GM19025 (cell line): ENCODE measurements around the gene EFL1.

Source experiments
- ATAC-seq: cut with Tn5 transposase; IDR thresholded peaks from one replicate; pipeline ENCODE4 v1.9.1; 2021; ENCODE audit warnings: mild to moderate bottlenecking, low read depth, moderate library complexity; ENCODE audit not compliant: unreplicated experiment

EFL1 gene

GRCh38 chr15:82168757-82169156, 93.8 kb downstream of the EFL1 start:
- no peak for ATAC-seq

DNA sequence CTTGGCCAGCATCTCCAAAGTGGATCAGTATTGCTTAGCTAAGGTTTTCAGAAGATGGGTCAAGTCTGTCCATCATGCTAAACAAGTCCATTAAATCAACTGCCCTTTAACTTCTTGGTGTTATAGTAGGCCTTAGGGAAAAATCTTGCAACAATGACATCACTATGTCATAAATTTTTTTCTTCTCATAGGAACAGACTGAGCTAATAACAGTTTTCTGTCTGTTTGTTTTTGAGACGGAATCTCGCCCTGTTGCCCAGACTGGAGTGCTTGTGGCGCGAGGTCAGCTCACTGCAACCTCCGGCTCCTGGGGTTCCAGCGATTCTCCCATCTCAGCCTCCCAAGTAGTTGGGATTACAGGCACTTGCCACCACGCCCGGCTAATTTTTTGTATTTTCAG, 94.2 kb downstream of the EFL1 start:
- no peak for ATAC-seq

DNA sequence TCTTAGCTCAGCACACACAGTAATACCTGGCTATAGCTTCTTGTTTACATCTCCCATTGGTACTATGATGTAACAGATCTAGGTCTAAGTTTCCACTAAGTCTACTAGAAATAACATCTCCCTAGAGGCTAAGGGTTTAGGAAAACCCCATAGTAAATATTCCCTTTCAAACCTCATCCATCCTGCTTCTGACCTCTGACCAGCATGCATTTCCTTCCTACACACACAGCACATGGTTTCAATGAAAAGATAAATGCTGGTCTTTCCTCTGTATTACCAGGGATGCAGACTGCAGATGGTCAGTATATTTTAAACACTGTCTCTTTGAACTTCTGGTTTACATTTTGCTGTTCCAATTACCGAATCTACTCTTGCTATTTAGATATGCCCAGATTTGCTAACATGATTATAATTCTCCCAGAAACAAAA, 96.6 kb downstream of the EFL1 start:
- ATAC-seq, result no peak

DNA sequence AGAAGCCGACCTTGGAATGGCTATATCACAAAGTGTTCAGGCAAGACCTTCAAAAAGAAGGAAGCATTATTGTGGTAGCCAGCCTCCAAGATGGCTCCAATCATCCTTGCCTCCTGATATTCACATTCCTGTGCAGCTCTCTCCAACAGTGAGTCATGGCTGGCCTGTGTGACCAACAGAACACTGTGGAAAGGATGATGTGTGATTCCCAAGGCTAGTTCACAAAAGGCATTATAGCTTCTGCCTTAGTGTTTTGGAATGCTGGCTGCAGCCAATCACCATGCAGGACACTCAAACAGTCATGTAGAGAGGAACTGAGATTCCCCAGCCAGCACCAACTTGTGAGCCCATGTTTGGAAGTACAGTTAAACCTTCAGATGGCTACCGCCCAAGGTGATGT, 102.6 kb downstream of the EFL1 start:
- ATAC-seq, result no peak

- ATAC-seq, result no peak
These were observed 103.7 kb downstream of the EFL1 start for GRCh38 chr15:82158811-82159210.

- ATAC-seq, result no peak
These were observed 111.9 kb downstream of the EFL1 start for GRCh38 chr15:82150645-82151044.

- ATAC-seq, result no peak
These were observed 115.5 kb downstream of the EFL1 start for GRCh38 chr15:82146990-82147461.

DNA sequence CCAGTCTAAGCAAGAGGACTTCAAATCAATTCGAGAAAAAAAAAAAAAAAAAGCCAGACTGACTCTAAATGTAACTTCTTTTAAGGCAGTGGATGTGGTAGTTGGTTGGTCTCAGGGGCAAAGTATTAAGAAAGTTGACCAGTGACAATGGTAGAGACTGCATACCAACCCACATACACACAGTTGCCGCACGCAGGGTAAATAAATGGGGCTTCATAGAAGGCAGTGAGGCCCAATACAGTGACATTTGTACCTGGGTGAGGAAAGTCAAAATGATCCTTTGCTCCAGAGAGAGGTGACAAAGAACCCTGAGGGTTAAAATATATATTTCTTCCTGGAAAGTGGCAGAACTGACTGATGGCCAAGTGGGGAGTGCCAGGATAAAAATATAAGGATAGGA, 116.0 kb downstream of the EFL1 start:
- no peak for ATAC-seq

- ATAC-seq, result no peak
These were observed 118.8 kb downstream of the EFL1 start for GRCh38 chr15:82143390-82144385.

DNA sequence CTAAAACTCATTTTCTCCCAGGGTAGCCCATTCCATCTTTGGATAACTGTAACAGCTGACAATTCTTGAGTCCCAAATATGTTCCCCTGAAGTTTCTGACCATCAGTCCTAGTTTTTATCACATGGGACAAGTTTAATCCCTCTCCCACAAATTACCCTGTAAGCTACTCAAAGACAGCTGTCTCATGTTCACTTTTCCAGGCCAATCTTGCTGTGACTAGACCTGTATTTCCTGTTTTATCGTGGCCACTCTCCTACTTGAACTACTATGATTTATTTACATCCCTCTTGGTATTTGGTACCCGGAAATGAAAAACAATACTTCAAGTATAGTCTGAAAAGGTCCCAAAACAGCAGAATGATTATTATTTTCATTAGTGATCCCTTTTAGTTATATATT, 121.6 kb downstream of the EFL1 start:
- ATAC-seq, result no peak

- no peak for ATAC-seq
These were observed 122.7 kb downstream of the EFL1 start for GRCh38 chr15:82139823-82140268.

DNA sequence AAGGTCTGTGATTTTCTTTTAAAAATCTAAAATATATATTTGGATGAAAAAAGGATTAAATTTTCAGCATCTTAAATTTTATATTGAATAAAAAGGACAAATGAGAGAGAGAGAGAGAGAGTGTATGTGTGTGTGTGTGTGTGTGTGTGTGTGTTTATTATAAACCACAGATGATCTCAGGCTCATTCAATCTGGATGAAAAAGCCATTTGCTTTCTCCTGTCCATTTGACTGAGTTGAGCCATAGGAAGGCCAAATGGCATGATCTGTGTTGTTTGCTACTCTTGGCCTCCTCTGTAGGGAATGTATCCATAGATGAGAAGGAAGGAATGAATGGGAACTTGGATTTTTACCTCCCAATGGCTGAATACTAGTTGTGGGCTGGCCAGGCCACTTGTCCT, 124.2 kb downstream of the EFL1 start:
- no peak for ATAC-seq

DNA sequence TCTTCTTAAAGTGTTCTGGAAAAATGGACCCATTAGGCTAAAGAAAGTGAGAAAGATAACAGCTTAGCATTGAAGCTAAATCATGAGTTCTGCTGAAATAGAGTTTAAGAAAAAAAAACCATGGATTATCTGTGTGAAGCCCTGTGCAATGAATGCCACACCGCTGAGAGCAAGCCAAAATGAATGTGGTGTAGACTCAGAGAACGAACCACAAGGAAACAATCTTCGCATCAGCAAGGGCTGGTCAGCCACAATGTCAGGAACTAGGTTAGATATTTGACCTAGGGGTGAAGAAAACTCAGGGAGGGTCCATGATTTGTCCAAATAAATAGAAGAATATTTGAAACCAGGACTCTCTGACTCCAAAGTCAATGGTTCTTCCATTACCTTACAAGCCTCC, 125.3 kb downstream of the EFL1 start:
- no peak for ATAC-seq

DNA sequence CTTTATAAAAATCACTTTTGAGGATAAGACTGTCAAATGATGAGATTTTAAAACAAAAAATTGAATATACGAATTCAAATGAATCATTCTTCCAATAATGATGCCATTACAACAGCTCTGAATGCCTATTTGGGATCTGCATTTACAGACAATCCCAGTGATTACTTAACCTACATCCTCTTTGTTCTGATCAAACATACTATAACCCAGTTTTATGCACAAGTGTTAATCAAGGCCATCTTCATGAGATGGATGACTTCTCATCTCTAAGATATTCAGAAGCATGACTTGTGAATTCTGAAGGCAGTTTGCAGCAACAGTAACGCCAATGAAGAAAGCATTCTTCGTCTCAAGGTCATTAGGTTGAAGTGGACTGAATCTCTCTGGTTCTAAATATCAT, 126.4 kb downstream of the EFL1 start:
- no peak for ATAC-seq

DNA sequence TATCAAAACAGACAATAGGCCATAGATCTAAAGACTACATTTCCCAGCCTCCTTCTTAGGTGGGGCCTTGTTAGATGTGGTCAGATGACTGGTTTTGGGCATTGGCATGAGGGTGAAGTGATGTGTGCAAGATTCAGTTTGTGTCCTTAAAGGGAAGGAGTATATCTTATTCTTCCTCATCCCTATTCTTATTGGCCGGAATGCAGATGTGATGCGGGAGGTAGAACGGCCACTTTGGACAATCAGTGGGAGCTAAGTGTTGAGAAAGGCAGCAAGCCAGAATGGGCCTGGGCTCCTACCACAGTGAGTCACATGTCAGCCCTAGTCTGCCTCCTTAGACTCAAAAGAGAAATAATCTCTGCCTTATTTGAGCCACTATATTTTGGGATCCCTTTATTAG, 126.9 kb downstream of the EFL1 start:
- no peak for ATAC-seq

DNA sequence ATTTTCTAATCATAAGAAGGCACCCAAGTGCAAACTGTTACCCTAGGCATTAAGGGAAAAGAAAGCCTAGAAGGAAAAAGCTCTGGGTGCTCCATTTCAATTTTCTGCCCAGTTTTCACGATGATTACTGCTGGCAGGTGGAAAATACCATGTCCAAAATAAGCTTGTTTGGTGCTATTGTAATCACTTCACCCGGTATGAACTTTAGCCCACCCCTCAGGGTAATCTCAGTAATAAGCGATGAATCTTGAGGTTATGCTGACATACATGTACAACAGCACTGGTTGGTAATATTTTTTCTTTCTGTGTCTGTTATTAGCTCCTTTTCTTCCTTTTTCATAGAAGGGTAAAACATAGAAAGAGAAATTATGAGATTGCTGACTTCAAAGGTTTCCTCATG, 128.1 kb downstream of the EFL1 start:
- ATAC-seq, result no peak

DNA sequence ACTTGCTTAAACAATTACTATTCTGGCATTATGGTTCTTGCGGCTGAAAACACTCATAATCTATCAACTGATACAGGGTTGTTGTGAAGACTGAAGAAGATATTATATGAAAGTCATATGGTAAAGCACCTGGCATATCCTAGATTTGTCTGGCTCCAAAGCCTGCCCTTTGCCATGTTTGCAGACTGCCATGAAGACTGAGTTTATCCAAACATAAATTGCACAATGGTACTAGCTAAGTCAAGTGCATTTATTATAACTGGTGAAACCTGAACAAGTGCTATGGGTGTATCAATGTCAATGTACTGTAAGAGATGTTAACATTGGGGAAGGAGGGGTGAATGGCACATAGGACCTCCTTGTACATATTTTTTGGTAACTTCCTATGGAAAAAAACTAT, 129.3 kb downstream of the EFL1 start:
- ATAC-seq, result no peak

DNA sequence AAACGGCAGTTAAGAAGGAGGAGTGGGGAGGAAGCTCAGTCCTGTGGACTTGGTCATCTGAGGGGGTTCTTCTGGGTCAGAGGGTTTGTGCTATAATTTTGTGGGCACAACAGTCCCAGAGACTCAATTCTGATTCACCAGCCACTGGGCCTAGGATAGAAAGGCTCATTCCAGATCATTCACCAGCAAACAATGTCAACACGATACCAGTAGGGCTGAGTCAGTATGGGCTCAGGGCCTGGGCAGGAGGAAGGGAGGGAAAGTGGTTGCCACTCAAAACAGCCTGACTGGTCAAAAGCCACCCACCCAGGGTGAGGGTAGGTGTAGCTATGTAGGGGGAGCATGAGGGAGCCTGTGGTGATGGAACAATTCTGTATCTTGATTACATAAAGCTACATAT, 129.8 kb downstream of the EFL1 start:
- ATAC-seq, result no peak

DNA sequence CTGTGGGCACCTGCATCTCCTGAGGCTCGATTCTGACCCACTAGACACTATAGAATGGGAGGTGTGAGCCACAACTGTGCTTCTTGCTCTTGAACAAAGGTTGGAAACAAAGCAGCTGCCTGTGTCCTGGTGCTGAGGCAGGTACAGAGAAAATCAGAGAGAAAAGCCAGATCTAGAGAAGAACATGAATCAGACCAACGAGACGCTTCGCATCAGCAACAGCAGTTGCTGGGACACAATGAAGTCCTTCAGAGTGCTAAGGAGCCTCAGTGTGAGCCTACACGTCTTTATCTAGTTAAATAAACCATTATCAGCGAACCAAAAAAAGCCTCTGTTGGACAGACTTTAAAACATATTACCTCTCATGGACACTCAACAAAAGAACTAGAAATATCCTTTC, 130.4 kb downstream of the EFL1 start:
- ATAC-seq, result no peak

DNA sequence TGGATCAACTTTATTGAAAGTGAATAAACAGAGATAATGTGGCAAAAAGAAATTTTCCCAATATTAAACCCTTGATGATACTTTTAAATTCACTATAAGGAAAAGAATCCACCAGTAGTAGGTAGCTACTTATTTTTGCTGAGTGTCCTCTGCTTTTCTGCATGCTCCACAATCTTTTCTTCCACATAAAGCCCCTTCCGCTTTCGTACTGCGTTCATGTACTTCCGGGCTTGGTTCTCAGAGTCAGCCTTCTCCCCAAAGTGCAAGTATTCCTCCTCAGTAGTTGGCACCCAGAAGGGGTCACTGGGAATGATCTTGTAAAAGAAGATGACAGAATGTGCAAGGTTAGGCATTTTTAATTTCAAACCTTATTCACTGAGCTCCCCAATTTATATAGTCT, 132.3 kb downstream of the EFL1 start:
- ATAC-seq, result no peak

GRCh38 chr15:82129761-82130160, 132.8 kb downstream of the EFL1 start:
- no peak for ATAC-seq

GRCh38 chr15:82129149-82129692, 133.3 kb downstream of the EFL1 start:
- no peak for ATAC-seq
